KG1 (cell line): ENCODE results near the gene MEN1.

ENCODE experiments used
- DNase-seq: peaks from one replicate; lab custom pipeline; 2025; lab: John Stamatoyannopoulos, UW

Gene MEN1

GRCh38 chr11:64810271-64810890 lies at the start of gene MEN1:
TSS of gene MEN1 (minus strand) at chr11:64810551. CDS start at chr11:64810109, 442 bp downstream.
- peak; percentile 91 for DNase-seq

- peak; percentile 68 for DNase-seq
Measured at GRCh38 chr11:64859542-64860414, 49.4 kb upstream of the MEN1 start.

GRCh38 chr11:64858467-64859263 lies 48.3 kb upstream of the MEN1 start:
- no peak for DNase-seq

- no peak for DNase-seq
Measured at GRCh38 chr11:64857485-64857884, 47.1 kb upstream of the MEN1 start.

- DNase-seq: no peak
Measured at GRCh38 chr11:64856382-64857227, 46.3 kb upstream of the MEN1 start.

- DNase-seq: no peak
Measured at GRCh38 chr11:64855596-64856304, 45.4 kb upstream of the MEN1 start.

GRCh38 chr11:64854534-64855502 lies 44.5 kb upstream of the MEN1 start:
- DNase-seq: no peak

- no peak for DNase-seq
Measured at GRCh38 chr11:64854157-64854533, 43.8 kb upstream of the MEN1 start.

- no peak for DNase-seq
Measured at GRCh38 chr11:64853709-64854108, 43.4 kb upstream of the MEN1 start.

GRCh38 chr11:64852804-64853509 lies 42.6 kb upstream of the MEN1 start:
- no peak for DNase-seq

GRCh38 chr11:64851831-64852351 lies 41.5 kb upstream of the MEN1 start:
- no peak for DNase-seq

GRCh38 chr11:64850979-64851567 lies 40.7 kb upstream of the MEN1 start:
- no peak for DNase-seq

GRCh38 chr11:64849598-64850356 lies 39.4 kb upstream of the MEN1 start:
- DNase-seq: no peak

- DNase-seq: no peak
Measured at GRCh38 chr11:64848826-64849597, 38.7 kb upstream of the MEN1 start.

- no peak for DNase-seq
Measured at GRCh38 chr11:64848214-64848825, 38.0 kb upstream of the MEN1 start.

GRCh38 chr11:64846998-64847666 lies 36.8 kb upstream of the MEN1 start:
- DNase-seq: peak; percentile 93
